WTC11 (cell line): ENCODE data around the gene PTPRN. TPM values are rescaled to one million over a fixed set of nuclear protein-coding genes. Genes with fewer than 3 reads are reported as not detected.

Experiments
- ATAC-seq: fragments of 200-7000 bp; cut with Tn5 transposase; 2 replicates; pipeline ENCODE4 v1.10.0; 2021; ENCODE audit warnings: mild to moderate bottlenecking, moderate library complexity
- CTCF ChIA-PET: fragments of 300-600 bp; sonication (Branson Sonifier 250); formaldehyde crosslinking; loops from one replicate; lab custom pipeline; 2021; ENCODE audit warnings: antibody characterized with exemption; lab: Charles Lee
- POLR2A ChIA-PET: fragments of 350-600 bp; sonication (Branson Sonifier 250); formaldehyde crosslinking; loops from one replicate; lab custom pipeline; 2021; ENCODE audit warnings: antibody characterized with exemption; lab: Charles Lee
- DNase-seq: peaks from one replicate; pipeline ENCODE4 v3.0.0; 2021; ENCODE audit warnings: low spot score
- H3K27ac Mint-ChIP-seq: 2 replicates; pipeline ENCODE4 v1.8.0; 2021; ENCODE audit warnings: mixed read lengths
- H3K27me3 Mint-ChIP-seq: 2 replicates; pipeline ENCODE4 v1.8.0; 2021; ENCODE audit warnings: low read depth, mild to moderate bottlenecking, moderate library complexity, mixed read lengths
- H3K36me3 Mint-ChIP-seq: 2 replicates; pipeline ENCODE4 v1.8.0; 2021; ENCODE audit warnings: mixed read lengths
- H3K4me1 Mint-ChIP-seq: 2 replicates; pipeline ENCODE4 v1.8.0; 2022; ENCODE audit warnings: mixed read lengths
- H3K4me3 Mint-ChIP-seq: 2 replicates; pipeline ENCODE4 v1.8.0; 2021; ENCODE audit warnings: mild to moderate bottlenecking, moderate library complexity, mixed read lengths
- H3K9me3 Mint-ChIP-seq: 2 replicates; pipeline ENCODE4 v1.8.0; 2021; ENCODE audit warnings: mixed read lengths
- AR ChIP-seq: fragments of 250-450 bp; sonication (Bioruptor Pico); IDR thresholded peaks from 2 replicates; pipeline ENCODE4 v1.9.0; 2021; ENCODE audit warnings: mild to moderate bottlenecking
- ARID4B ChIP-seq: sonication (generic); formaldehyde crosslinking; IDR thresholded peaks from 2 replicates; pipeline ENCODE4 v1.8.0; 2023; ENCODE audit warnings: missing genetic modification reagents, mild to moderate bottlenecking, borderline replicate concordance
- CREM ChIP-seq: sonication (generic); formaldehyde crosslinking; IDR thresholded peaks from 2 replicates; pipeline ENCODE4 v1.8.1; 2022; ENCODE audit warnings: mild to moderate bottlenecking, missing genetic modification reagents, moderate library complexity
- E2F5 ChIP-seq: sonication (generic); formaldehyde crosslinking; IDR thresholded peaks from 2 replicates; pipeline ENCODE4 v1.8.1; 2022; ENCODE audit warnings: mild to moderate bottlenecking, moderate library complexity, missing genetic modification reagents
- ESRRA ChIP-seq: sonication (generic); formaldehyde crosslinking; IDR thresholded peaks from 2 replicates; pipeline ENCODE4 v1.8.1; 2022; ENCODE audit warnings: mild to moderate bottlenecking, missing genetic modification reagents, borderline replicate concordance
- ETV6 ChIP-seq: sonication (generic); formaldehyde crosslinking; IDR thresholded peaks from 2 replicates; pipeline ENCODE4 v1.8.1; 2022; ENCODE audit warnings: mild to moderate bottlenecking, missing genetic modification reagents
- FOXJ3 ChIP-seq: sonication (generic); formaldehyde crosslinking; IDR thresholded peaks from 2 replicates; pipeline ENCODE4 v1.9.0; 2021; ENCODE audit warnings: missing genetic modification reagents, mild to moderate bottlenecking, borderline replicate concordance
- FOXP4 ChIP-seq: sonication (generic); formaldehyde crosslinking; IDR thresholded peaks from 2 replicates; pipeline ENCODE4 v1.8.0; 2022; ENCODE audit warnings: mild to moderate bottlenecking, missing genetic modification reagents
- GABPB1 ChIP-seq: sonication (generic); formaldehyde crosslinking; IDR thresholded peaks from 2 replicates; pipeline ENCODE4 v1.8.1; 2023; ENCODE audit warnings: mild to moderate bottlenecking, missing genetic modification reagents
- MXD4 ChIP-seq: fragments of 250-450 bp; sonication (Bioruptor Pico); IDR thresholded peaks from 2 replicates; pipeline ENCODE4 v1.8.0; 2021; ENCODE audit warnings: mild to moderate bottlenecking, moderate library complexity, borderline replicate concordance
- NR1H2 ChIP-seq: sonication (generic); formaldehyde crosslinking; IDR thresholded peaks from 2 replicates; pipeline ENCODE4 v1.9.0; 2021; ENCODE audit warnings: mild to moderate bottlenecking, moderate library complexity, missing genetic modification reagents
- SMAD4 ChIP-seq: sonication (generic); formaldehyde crosslinking; IDR thresholded peaks from 2 replicates; pipeline ENCODE4 v1.8.0; 2022; ENCODE audit warnings: mild to moderate bottlenecking, missing genetic modification reagents
- SP1 ChIP-seq: sonication (generic); formaldehyde crosslinking; conservative IDR thresholded peaks from 2 replicates; pipeline ENCODE4 v1.8.1; 2022; ENCODE audit warnings: missing genetic modification reagents
- TEAD1 ChIP-seq: sonication (generic); formaldehyde crosslinking; IDR thresholded peaks from 2 replicates; pipeline ENCODE4 v1.8.0; 2022; ENCODE audit warnings: mild to moderate bottlenecking, missing genetic modification reagents
- TEAD4 ChIP-seq: sonication (generic); formaldehyde crosslinking; IDR thresholded peaks from 2 replicates; pipeline ENCODE4 v1.8.0; 2022; ENCODE audit warnings: mild to moderate bottlenecking, missing genetic modification reagents
- ZBTB21 ChIP-seq: sonication (generic); formaldehyde crosslinking; IDR thresholded peaks from 2 replicates; pipeline ENCODE4 v1.8.1; 2023; ENCODE audit warnings: mild to moderate bottlenecking, missing genetic modification reagents, borderline replicate concordance
- ZNF423 ChIP-seq: fragments of 250-450 bp; sonication (Bioruptor Pico); IDR thresholded peaks from 2 replicates; pipeline ENCODE4 v2.1.2; 2022; ENCODE audit warnings: mild to moderate bottlenecking, moderate library complexity
- ZNF671 ChIP-seq: fragments of 250-450 bp; sonication (Bioruptor Pico); IDR thresholded peaks from 2 replicates; pipeline ENCODE4 v1.8.0; 2021; ENCODE audit warnings: mild to moderate bottlenecking
- total RNA-seq: library from RNA; stranded (reverse); gene quantifications from 3 replicates; pipeline ENCODE4 v1.2.3, GENCODE V29; 2021

The PTPRN gene
- total RNA-seq, 1 experiment from 2014 or later = 3.8 TPM

- TF ChIP-seq E2F5 (CRISPR knock-in tag) (peak; percentile 83), GABPB1 (CRISPR knock-in tag) (peak; percentile 73), FOXP4 (CRISPR knock-in tag) (peak; percentile 71; the same call in 1 of the 2 replicates), CREM (CRISPR knock-in tag) (peak; percentile 74; the same call in 1 of the 2 replicates), ETV6 (CRISPR knock-in tag) (peak; percentile 72; the same call in 1 of the 2 replicates), SMAD4 (CRISPR knock-in tag) (no peak), FOXJ3 (CRISPR knock-in tag) (no peak), ZNF423 (CRISPR knock-in tag) (peak; percentile 90), AR (CRISPR knock-in tag) (no peak), ZBTB21 (CRISPR knock-in tag) (no peak; the same call in 1 of the 2 replicates), ESRRA (CRISPR knock-in tag) (no peak), SP1 (CRISPR knock-in tag) (peak; percentile 95), TEAD1 (CRISPR knock-in tag) (peak; percentile 42; the same call in 1 of the 2 replicates), MXD4 (CRISPR knock-in tag) (no peak)
Measured at GRCh38 chr2:219279151-219279915, 29.9 kb downstream of the PTPRN start, which contains the start of gene DNAJB2 (continued).

GRCh38 chr2:219278655-219279150 is 30.5 kb downstream of the PTPRN start:
- POLR2A ChIA-PET = interaction anchor here (0.6 to 3.0 kb wide), 9 partner anchors 17 to 380 kb away, joined by 3 to 21 read pairs (median 4); partner anchors contain the start of genes ABCB6, ANKZF1, ATG9A and GLB1L
- H3K27me3 Mint-ChIP-seq = peaks cover 6% of the 10 kb centered on the region
- ATAC-seq = peak; percentile 38
- H3K36me3 Mint-ChIP-seq = peaks cover 5% of the 10 kb centered on the region; the same call in 1 of the 2 replicates
- peak overlapping the region; percentile 70 for H3K4me3 Mint-ChIP-seq
- no peak for DNase-seq
- peaks cover 32% of the 10 kb centered on the region for H3K4me1 Mint-ChIP-seq
- no peaks in the 10 kb centered on the region for H3K9me3 Mint-ChIP-seq
- CTCF ChIA-PET = interaction anchor here (0.6 to 6.5 kb wide), 22 partner anchors 8 to 277 kb away, joined by 3 to 158 read pairs (median 4); partner anchors contain the start of genes ABCB6, GLB1L, STK16 and TUBA4A
- TF ChIP-seq ARID4B (CRISPR knock-in tag) = no peak
- TF ChIP-seq NR1H2 (CRISPR knock-in tag) = no peak
- no peak for TF ChIP-seq FOXJ3 (CRISPR knock-in tag)
- no peak for TF ChIP-seq TEAD4 (CRISPR knock-in tag)
- no peak for TF ChIP-seq ZNF671
- no peak for TF ChIP-seq GABPB1 (CRISPR knock-in tag)
- H3K27ac Mint-ChIP-seq = peak overlapping the region; percentile 82
